Measurements from ENCODE around the gene RBM34. TPM values are rescaled to one million over a fixed set of nuclear protein-coding genes. Genes with fewer than 3 reads are reported as not detected.
"Not testable (repeated sequence)": the region's sequence is repeated elsewhere in the genome, so short reads cannot be mapped to it uniquely, and the experiment has no call there.

RBM34 gene
- total RNA-seq, 4 donors from 2014 or later: 42.3 to 65.2 (median 55.3) TPM

- H3K4me3 ChIP-seq: no peak overlapping the region
- H3K36me3 ChIP-seq: no peaks in the 10 kb centered on the region
- no peaks in the 10 kb centered on the region for H3K27me3 ChIP-seq
- peak; percentile 24 for ATAC-seq
- H3K9me3 ChIP-seq: no peaks in the 10 kb centered on the region
- peaks cover 4 to 32% (median 9%) of the 10 kb centered on the region in 3 donors for H3K4me1 ChIP-seq
- peak overlapping the region in 3 of 4 donors; percentile 73 to 76 (median 74) for H3K27ac ChIP-seq
- TF ChIP-seq POLR2AphosphoS5 (IDR thresholded peaks at IDR 0.05): no peak
- TF ChIP-seq EP300 (IDR thresholded peaks at IDR 0.05): no peak
- no peak for TF ChIP-seq POLR2A (IDR thresholded peaks at IDR 0.05)
- TF ChIP-seq CTCF (IDR thresholded peaks at IDR 0.05): peak in 1 of 4 experiments; percentile 2
- 43 to 50% methylated on average over 10 to 17 of the region's 20 CpGs for WGBS, 2 donors (ENCODE audit: low coverage in 1 of 2)
Observed at GRCh38 chr1:235090406-235091069, 70.5 kb downstream of the RBM34 start.

- ATAC-seq: no peak
- Histone ChIP-seq H3K36me3 (no peaks in the 10 kb centered on the region), H3K4me3 (no peak overlapping the region), H3K4me1 (peaks cover 4 to 34% (median 10%) of the 10 kb centered on the region in 3 donors), H3K27ac (no peak overlapping the region), H3K9me3 (no peaks in the 10 kb centered on the region), H3K27me3 (no peaks in the 10 kb centered on the region)
- 85 to 92% methylated on average over 4 to 5 of the region's 7 CpGs for WGBS, 2 donors (ENCODE audit: low coverage in 1 of 2)
- TF ChIP-seq POLR2A (IDR thresholded peaks at IDR 0.05) (no peak), CTCF (IDR thresholded peaks at IDR 0.05) (no peak), EP300 (IDR thresholded peaks at IDR 0.05) (no peak), POLR2AphosphoS5 (IDR thresholded peaks at IDR 0.05) (no peak)
Observed at GRCh38 chr1:235088907-235089306, 72.1 kb downstream of the RBM34 start.

GRCh38 chr1:235088430-235088829 is 72.6 kb downstream of the RBM34 start:
- H3K9me3 ChIP-seq: no peaks in the 10 kb centered on the region
- no peak overlapping the region for H3K4me3 ChIP-seq
- WGBS, 2 donors (ENCODE audit: low coverage in 1 of 2): 93 to 100% methylated on average over 1 to 5 of the region's 6 CpGs
- TF ChIP-seq CTCF (IDR thresholded peaks at IDR 0.05): no peak
- TF ChIP-seq POLR2A (IDR thresholded peaks at IDR 0.05): no peak
- TF ChIP-seq POLR2AphosphoS5 (IDR thresholded peaks at IDR 0.05): no peak
- no peak for TF ChIP-seq EP300 (IDR thresholded peaks at IDR 0.05)
- no peaks in the 10 kb centered on the region for H3K27me3 ChIP-seq
- H3K4me1 ChIP-seq: peaks cover under 1 to 34% (median 9%) of the 10 kb centered on the region in 3 donors
- H3K27ac ChIP-seq: no peak overlapping the region
- no peaks in the 10 kb centered on the region for H3K36me3 ChIP-seq
- no peak for ATAC-seq

- Histone ChIP-seq H3K36me3 (no peaks in the 10 kb centered on the region), H3K4me3 (no peak overlapping the region), H3K27me3 (no peaks in the 10 kb centered on the region), H3K4me1 (peaks cover 0 to 34% (median 12%) of the 10 kb centered on the region in 3 donors), H3K27ac (no peak overlapping the region), H3K9me3 (no peaks in the 10 kb centered on the region)
- TF ChIP-seq EP300 (IDR thresholded peaks at IDR 0.05) (no peak), POLR2A (IDR thresholded peaks at IDR 0.05) (no peak), CTCF (IDR thresholded peaks at IDR 0.05) (no peak), POLR2AphosphoS5 (IDR thresholded peaks at IDR 0.05) (no peak)
- no peak for ATAC-seq
- 91 to 97% methylated on average over 6 of the region's 6 CpGs for WGBS, 2 donors (ENCODE audit: low coverage in 1 of 2)
Observed at GRCh38 chr1:235087906-235088305, 73.1 kb downstream of the RBM34 start.

GRCh38 chr1:235085411-235086117 is 75.5 kb downstream of the RBM34 start:
- 98 to 100% methylated on average over 3 to 10 of the region's 12 CpGs for WGBS, 2 donors (ENCODE audit: low coverage in 1 of 2)
- peaks cover 0 to 33% (median 20%) of the 10 kb centered on the region in 3 donors for H3K4me1 ChIP-seq
- H3K36me3 ChIP-seq, ATAC-seq, H3K9me3 ChIP-seq, H3K4me3 ChIP-seq, H3K27me3 ChIP-seq: not testable (repeated sequence)
- peak overlapping the region in 1 of 4 donors; percentile 33 for H3K27ac ChIP-seq

Small RNAs within 50 kb of the gene (small RNA-seq; reads per million reads assigned to genes)
- 0 reads per million in 4 donors for gene AL732292.1
- gene MIR4753: 0 reads per million in 4 donors
- 3.8 to 9.2 (median 6.9) reads per million in 4 donors for gene SNORA14B

Other genes starting within 250 kb of the RBM34 start
- gene TOMM20, start 32.4 kb downstream of the RBM34 start, total RNA-seq: 100 to 1,000 TPM in 2 of 4 donors, 10 to 100 TPM in 2; 57.8 to 111 (median 99.1) TPM
- 10 to 100 TPM; 26.7 to 49.2 (median 39.1) TPM for gene ARID4B, start 166.9 kb upstream of the RBM34 start, total RNA-seq
- 10 to 100 TPM; 30.5 to 36.2 (median 31.3) TPM for gene GGPS1, start 167.3 kb upstream of the RBM34 start, total RNA-seq
- gene TBCE, start 206.2 kb upstream of the RBM34 start, total RNA-seq: 10 to 100 TPM; 13.9 to 22.7 (median 15.4) TPM

All from gastroesophageal sphincter (tissue), 4 donors.